ENCODE measurements around the gene MYO5B. TPM values are rescaled to one million over a fixed set of nuclear protein-coding genes. Genes with fewer than 3 reads are reported as not detected.
A peak's percentile ranks its signal among the peaks of the same experiment; 100 is the strongest.

MYO5B gene
- total and polyA plus RNA-seq, 10 of the 15 experiments (the other 5 are each of a cell fraction or from before 2014, with no cell fraction given), result 2.5 to 4.5 (median 3.3) TPM

DNA sequence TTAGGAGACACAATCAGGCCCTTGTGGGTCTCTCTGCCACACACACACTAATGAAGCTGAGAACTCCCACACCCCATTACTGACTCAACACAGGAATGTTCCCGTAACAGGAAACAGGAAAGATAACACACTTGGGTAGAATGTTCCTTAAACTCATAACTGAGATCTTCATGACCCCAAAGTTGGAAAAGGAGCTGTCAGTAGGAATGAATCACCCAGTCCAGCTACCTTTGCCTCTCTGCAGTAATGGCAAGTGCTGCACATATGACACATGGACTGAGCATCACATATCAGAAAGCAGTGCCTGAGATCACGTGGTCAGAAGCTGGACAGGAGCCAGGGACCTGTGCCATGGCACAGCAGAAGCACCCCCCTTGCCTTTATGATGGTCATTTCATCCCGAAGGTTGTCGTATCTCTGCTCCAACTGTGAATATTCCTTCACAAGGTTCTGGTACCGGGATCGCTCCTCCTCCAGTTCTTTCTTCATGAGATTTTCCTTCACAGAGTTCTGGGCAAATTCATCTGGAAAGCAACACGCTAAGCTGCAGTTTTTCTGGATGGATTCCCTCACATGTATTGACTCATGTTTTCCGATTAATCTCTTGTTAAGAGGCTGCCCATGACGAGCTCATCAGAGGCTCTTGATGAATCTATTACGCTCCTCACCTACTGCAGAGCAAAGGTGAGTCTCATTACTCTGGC lies 316.2 kb downstream of the MYO5B start:
- no peak for FAIRE-seq
- H3K36me3 ChIP-seq (ENCODE audit: control insufficient read depth in 2 of 2, insufficient read depth in 2 of 2, low read length in 1 of 2), result no peaks in the 10 kb centered on the region
- no peak overlapping the region for H3K4me2 ChIP-seq (ENCODE audit: control insufficient read depth, insufficient read depth)
- ATAC-seq, result no peak
- ChIA-PET SMC1A (ENCODE audit: uncharacterized antibody, unreplicated experiment) (interaction anchor here (0.7 to 1.5 kb wide), 2 partner anchors 89 to 348 kb away, joined by 3 read pairs; no protein-coding TSS in a partner anchor), RAD21 (ENCODE audit: unreplicated experiment) (no interaction called here), CTCF (interaction anchor here (1.1 kb wide), 1 partner anchor 18 kb away, joined by 3 read pairs; no protein-coding TSS in a partner anchor), POLR2A (interaction anchor here (1.0 kb wide), 1 partner anchor 11 kb away, joined by 3 read pairs; no protein-coding TSS in a partner anchor)
- H4K20me1 ChIP-seq (ENCODE audit: control insufficient read depth, insufficient read depth), result no peaks in the 10 kb centered on the region
- H3K4me3 ChIP-seq, result no peak overlapping the region
- TF ChIP-seq RCOR1 (conservative IDR thresholded peaks at IDR 0.05; ENCODE audit: low read depth, low read length) (no peak), USF1 (IDR thresholded peaks at IDR 0.05; ENCODE audit: borderline replicate concordance, extremely low read length, insufficient read depth, low read depth, low read length) (peak; percentile 10)
- WGBS (ENCODE audit: insufficient coverage, insufficient replicate concordance, low lambda C conversion rate, missing lambda C conversion rate), result 21% methylated on average over 10 of the region's 10 CpGs
- peaks cover 3% of the 10 kb centered on the region for H3K4me1 ChIP-seq (ENCODE audit: control insufficient read depth, insufficient read depth, low read length)
- no TSS peak for BruUV-seq (replicated peaks)
- intact Hi-C loops (cut with micrococcal nuclease; ENCODE audit: unreplicated experiment), result no loop called here
- no peak for DNase-seq (ENCODE audit: low read depth, low spot score)
- H3K9ac ChIP-seq (ENCODE audit: control insufficient read depth, insufficient read depth, low read length), result no peak overlapping the region
- no peak overlapping the region for H3K27ac ChIP-seq (ENCODE audit: control insufficient read depth, insufficient read depth)
- in situ Hi-C loops (cut with MboI), result no loop called here
- H2AFZ ChIP-seq (ENCODE audit: control insufficient read depth, low read depth, low read length), result no peak overlapping the region
- H3K27me3 ChIP-seq (replicated peaks in 1 of 2; ENCODE audit: control insufficient read depth in 2 of 2, insufficient read depth in 2 of 2, low read length in 1 of 2), result peaks cover 0 to 4% of the 10 kb centered on the region in 2 experiments; a peak in 1 of 4 replicates
- no peaks in the 10 kb centered on the region for H3K9me3 ChIP-seq (replicated peaks; ENCODE audit: control insufficient read depth, insufficient read depth, low read length)
- H3K79me2 ChIP-seq (ENCODE audit: control insufficient read depth, insufficient read depth, low read length), result no peaks in the 10 kb centered on the region

DNA sequence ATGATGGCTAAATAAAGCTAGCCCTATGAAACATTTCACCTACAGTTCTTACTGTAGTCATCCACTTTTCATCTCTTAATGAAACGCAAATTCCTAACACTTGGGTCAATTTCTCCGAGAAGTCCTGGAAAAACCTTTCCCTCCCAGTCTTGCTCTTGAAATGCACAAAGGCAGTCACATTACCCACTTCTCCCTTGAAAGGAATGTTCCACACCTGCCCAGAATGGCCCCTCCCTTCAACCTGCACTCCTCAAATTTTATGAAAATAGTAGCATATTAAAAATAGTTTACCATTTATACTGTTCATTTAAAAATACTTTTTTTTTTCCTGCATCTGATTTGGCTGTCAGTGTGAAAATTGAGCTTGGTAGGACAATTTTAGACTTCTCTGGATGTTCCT lies 316.9 kb downstream of the MYO5B start:
- Histone ChIP-seq H2AFZ (ENCODE audit: control insufficient read depth, low read depth, low read length) (no peak overlapping the region), H3K27ac (ENCODE audit: control insufficient read depth, insufficient read depth) (no peak overlapping the region), H3K4me2 (ENCODE audit: control insufficient read depth, insufficient read depth) (no peak overlapping the region), H4K20me1 (ENCODE audit: control insufficient read depth, insufficient read depth) (no peaks in the 10 kb centered on the region), H3K9me3 (replicated peaks; ENCODE audit: control insufficient read depth, insufficient read depth, low read length) (no peaks in the 10 kb centered on the region), H3K27me3 (replicated peaks in 1 of 2; ENCODE audit: control insufficient read depth in 2 of 2, insufficient read depth in 2 of 2, low read length in 1 of 2) (peaks cover 0 to 4% of the 10 kb centered on the region in 2 experiments; a peak in 1 of 4 replicates), H3K9ac (ENCODE audit: control insufficient read depth, insufficient read depth, low read length) (no peak overlapping the region), H3K4me1 (ENCODE audit: control insufficient read depth, insufficient read depth, low read length) (peaks cover 3% of the 10 kb centered on the region), H3K36me3 (ENCODE audit: control insufficient read depth in 2 of 2, insufficient read depth in 2 of 2, low read length in 1 of 2) (no peaks in the 10 kb centered on the region), H3K4me3 (no peak overlapping the region), H3K79me2 (ENCODE audit: control insufficient read depth, insufficient read depth, low read length) (no peaks in the 10 kb centered on the region)
- FAIRE-seq, result no peak
- ChIA-PET SMC1A (ENCODE audit: uncharacterized antibody, unreplicated experiment) (interaction anchor here (0.7 to 1.5 kb wide), 2 partner anchors 90 to 347 kb away, joined by 3 read pairs; no protein-coding TSS in a partner anchor), POLR2A (interaction anchor here (1.0 kb wide), 1 partner anchor 12 kb away, joined by 3 read pairs; no protein-coding TSS in a partner anchor), CTCF (interaction anchor here (0.8 to 1.1 kb wide), 2 partner anchors 17 to 19 kb away, joined by 3 read pairs; no protein-coding TSS in a partner anchor), RAD21 (ENCODE audit: unreplicated experiment) (no interaction called here)
- no peak for ATAC-seq
- in situ Hi-C loops (cut with MboI), result no loop called here
- DNase-seq (ENCODE audit: low read depth, low spot score), result no peak
- intact Hi-C loops (cut with micrococcal nuclease; ENCODE audit: unreplicated experiment), result no loop called here
- 21% methylated on average over 2 of the region's 2 CpGs for WGBS (ENCODE audit: insufficient coverage, insufficient replicate concordance, low lambda C conversion rate, missing lambda C conversion rate)
- BruUV-seq (replicated peaks), result no TSS peak
- TF ChIP-seq GABPA (IDR thresholded peaks at IDR 0.05; ENCODE audit: low read depth), result no peak
- TF ChIP-seq MEF2A (IDR thresholded peaks at IDR 0.05; ENCODE audit: insufficient read depth, low read depth, low read length), result no peak
- TF ChIP-seq REST (IDR thresholded peaks at IDR 0.05; ENCODE audit: low read depth, low read length), result no peak
- no peak for TF ChIP-seq YY1 (IDR thresholded peaks at IDR 0.05; ENCODE audit: low read depth, low read length)
- TF ChIP-seq RFX5 (IDR thresholded peaks at IDR 0.05; ENCODE audit: low read depth, low read length), result no peak
- TF ChIP-seq SREBF1 (IDR thresholded peaks at IDR 0.05; ENCODE audit: low read length), result no peak
- TF ChIP-seq ATF7 (IDR thresholded peaks at IDR 0.05; ENCODE audit: low read depth), result no peak
- no peak for TF ChIP-seq SUZ12 (IDR thresholded peaks at IDR 0.05; ENCODE audit: unreplicated experiment)
- TF ChIP-seq BCL11A (IDR thresholded peaks at IDR 0.05; ENCODE audit: low read depth, low read length), result no peak
- TF ChIP-seq SMARCA5 (IDR thresholded peaks at IDR 0.05), result no peak
- no peak for TF ChIP-seq POLR2A (IDR thresholded peaks at IDR 0.05; ENCODE audit: low read depth, low read length)
